Cerebellar nuclear complex (tissue), 1 donor: Measurements from ENCODE around the gene CRYL1.

Experiments used
- DNase-seq, 2 experiments: peaks; one replicate each; lab custom pipeline; 2025; lab: John Stamatoyannopoulos, UW

The CRYL1 gene

DNA sequence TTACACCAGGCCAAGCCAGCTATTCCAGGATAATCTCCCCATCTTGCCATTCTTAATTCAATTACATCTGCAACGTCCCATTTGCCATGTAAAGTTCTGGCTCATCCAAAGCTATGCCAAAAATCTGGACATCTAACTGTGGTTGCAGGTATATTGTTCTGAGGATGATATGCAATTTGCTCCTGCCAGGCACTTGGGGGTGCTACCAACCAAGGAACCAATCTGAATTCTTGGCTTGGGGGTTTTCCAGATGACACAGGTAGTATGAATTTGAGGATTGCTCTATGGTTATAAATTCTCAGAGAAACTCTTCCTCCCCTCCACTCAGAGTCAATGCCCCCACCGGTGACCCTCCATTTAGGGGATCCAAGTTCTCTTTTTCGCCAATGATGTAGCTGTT is 33.0 kb downstream of the CRYL1 start:
- no peak for DNase-seq

DNA sequence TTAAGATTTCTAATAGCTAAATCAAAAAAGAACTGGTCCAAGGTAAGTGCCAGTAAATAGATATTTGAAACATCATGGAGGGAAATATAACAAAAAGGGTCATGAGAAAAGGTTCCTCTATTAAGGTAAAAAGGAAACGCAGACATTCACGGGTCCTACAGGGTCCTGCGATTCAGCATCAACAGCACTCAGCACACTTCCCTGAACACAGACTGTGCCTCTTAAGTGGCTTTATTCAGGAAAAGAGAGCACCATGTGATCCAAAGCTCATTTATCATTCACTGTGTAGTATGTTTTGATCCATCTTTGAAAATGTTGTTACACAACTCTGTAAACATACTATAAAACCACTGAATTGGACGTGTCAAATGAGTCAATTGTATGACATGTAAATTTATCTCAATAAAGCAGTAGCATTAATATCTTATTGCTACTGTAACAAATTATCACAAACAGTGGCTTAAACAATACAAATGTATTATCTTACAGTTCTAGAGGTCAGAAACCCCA is 33.7 kb downstream of the CRYL1 start:
- DNase-seq: no peak

DNA sequence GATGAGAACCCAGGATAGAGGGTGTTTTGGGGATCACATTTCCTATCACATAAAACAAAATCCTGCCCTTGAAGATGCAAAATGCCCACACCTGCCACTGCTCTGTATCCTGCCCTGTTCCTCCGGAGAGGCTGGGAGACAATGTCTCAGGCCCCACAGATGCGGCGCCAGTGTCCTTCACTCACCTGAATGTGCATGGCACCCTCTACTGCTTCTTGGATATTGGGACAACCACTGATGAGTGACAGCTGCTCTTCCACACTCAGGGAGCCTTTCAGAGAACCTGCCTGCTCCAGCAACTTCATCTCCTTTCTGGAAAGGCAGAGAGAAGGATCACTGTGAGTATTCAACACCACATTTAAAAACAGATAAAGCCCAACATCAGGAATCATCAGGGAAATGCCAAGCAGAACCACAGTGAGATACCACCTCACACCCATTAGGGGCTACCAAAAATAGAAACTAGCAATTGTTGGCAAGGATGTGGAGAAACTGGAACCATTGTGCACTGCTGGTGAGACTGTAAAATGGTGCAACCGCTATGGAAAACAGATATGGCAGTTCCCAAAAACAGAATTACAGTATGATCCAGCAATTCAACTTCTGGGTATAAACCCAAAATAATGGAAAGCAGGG is 36.4 kb downstream of the CRYL1 start:
- DNase-seq: no peak

DNA sequence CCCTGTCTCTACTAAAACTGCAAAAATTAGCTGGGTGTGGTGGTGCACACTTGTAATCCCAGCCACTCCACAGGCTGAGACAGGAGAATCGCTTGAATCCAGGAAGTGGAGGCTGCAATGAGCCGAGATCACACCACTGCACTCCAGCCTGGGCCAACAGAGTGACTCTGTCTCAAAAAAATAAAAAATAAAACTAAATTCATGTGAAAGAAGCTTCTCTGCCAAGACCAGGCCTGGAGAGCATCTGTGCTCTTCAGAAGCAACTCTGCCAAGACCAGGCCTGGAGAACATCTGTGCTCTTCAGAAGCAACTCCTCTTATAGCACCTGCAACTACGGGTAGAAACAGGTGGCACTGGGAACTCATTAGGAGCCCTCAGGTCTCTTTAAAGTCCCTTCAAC is 37.7 kb downstream of the CRYL1 start:
- DNase-seq: no peak

DNA sequence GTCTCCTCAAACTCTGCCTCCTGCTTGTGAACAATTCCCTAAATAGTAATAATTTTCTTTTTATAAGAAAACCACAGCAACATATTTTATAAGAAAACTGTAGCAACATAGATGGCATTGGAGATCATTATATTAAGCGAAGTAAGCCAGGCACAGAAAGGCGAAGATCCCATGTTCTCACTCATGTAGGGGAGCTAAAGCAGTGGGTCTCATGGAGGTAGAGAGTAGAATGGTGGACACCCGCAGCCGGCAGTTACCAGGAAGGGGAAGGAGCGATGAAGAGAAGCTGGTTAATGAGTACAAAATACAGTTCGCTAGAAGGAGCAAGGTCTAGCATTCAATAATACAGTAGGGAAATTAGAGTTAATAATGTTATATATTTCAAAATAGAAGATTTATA is 42.9 kb downstream of the CRYL1 start:
- DNase-seq: no peak

DNA sequence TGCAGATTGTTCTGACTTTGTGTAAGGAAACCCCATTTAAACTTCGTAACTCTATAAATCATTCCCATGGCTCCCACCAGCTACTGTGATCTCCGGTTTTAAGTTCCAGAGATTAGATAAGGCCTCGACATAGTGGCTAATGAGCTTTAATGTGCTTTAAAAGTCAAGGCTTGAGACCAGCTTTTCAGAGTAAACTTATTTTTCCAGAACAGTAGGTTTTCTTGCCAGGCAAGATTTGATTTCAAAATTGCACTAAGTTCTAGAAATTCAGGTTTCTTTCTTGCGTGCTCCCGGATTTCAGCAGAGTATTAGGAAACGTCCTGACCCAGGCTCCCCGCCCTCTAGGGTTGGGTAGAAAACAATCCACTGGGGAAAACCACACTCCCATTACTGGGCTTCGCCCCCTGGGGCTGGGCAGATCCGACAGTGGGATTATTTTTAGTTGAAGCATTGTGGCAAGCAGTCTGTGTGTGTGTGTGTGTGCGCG is 43.3 kb downstream of the CRYL1 start:
- no peak for DNase-seq

DNA sequence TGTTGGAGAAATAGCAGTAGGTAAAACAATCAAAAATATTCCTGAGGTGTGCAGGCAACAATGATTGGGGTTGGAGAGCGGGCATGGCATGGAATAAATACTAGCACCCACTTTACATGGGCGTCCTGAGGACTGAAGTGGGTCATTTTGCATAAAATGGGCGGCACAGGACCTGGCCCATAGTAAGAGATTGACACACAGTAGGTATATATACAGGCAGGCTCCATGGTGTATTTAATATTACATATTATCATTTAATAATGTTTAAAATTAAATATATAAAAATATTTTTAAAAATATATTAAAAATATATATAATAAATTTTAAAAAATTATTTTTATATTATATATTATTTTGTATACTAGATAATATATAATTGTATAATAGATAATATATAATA is 48.3 kb downstream of the CRYL1 start:
- no peak for DNase-seq

DNA sequence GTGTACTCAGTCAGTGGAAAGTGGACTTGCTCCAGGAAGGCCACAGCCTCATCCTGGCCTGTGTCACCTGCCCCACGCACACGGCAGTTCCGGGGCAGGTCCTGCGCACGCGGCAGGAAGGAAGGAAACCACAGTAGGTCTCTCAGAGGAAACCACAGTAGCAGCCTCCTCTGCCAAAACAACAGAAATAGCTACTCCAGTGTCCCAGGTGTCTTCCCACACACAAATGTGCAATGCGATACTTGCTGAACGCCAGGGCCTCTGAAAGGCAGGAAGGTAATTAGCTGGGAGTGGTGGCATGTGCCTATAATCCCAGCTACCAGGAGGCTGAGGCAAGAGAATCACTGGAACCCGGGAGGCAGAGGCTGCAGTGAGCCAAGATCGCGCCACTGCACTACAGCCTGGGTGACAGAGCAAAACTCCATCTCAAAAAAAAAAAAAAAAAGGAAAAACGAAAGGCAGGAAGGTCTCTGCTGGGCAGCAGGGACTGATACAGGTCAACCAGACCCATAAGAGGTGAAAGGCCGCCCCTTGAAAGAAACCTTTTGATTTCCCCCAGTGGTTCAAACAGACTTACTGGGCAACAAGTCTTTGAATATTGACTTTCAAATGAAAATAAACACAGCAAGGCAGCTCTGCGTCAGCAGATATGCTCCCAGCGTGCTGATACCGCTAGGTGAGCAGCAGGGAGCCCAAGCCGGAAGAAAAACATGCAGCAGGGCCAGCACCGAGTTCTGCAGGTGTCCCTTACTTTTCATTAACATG is 49.5 kb downstream of the CRYL1 start:
- DNase-seq: no peak

DNA sequence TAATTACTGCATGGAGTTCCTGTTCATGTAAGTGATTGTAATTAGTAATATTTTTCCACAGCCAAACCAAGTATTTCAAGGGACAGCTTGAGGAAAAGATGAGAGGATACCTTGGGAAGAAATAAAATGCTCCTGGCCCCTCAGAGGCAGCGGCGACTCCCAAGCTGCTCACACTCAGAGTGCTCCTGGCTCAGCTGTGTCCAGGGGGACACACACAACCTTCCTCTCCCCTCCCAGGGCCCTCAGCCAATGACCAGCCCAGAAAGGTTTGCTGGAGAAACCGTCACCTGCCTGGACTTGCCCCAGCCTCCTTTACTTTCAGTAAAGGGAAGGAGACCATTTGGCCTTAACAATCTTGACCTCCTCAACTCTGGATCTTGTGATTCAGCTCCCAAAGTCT is 51.1 kb downstream of the CRYL1 start:
- no peak for DNase-seq

DNA sequence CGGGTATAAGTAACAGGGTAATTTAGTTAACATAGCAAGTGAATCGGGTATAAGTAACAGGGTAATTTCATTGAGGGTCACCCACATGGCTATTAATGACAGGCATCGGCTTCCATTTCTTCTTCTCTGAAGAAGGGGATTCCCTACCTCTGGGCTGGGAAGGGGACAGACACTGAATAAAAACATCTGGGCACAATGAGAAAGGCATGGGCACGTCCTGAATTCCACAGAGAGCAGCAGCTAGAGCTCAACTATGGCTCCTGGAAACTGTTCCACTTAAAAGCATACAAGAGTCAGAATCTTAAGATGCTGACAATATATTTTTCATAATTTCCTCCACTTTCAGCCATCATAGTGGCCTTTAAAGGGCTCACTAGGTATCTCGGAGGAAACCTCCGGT is 51.8 kb downstream of the CRYL1 start:
- no peak for DNase-seq

DNA sequence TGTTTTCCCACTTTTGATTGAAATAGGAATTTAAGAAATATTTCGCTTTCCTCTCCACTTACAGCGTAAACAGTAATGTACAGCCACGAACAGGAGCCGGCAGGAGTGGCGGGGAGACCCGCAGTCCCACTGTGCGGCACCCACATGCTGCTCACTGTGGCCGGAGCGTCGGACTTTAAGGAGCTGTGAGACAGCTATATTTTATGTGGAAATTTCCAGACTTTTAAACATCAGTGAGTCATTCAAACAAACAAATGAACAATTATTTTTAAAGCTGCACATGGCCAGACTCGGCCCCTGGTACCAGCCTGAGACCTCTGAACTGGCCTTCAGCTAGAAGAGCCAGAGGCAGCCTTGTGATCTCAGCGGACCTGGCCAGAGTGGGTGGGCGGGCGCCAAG is 52.5 kb downstream of the CRYL1 start:
- no peak for DNase-seq

DNA sequence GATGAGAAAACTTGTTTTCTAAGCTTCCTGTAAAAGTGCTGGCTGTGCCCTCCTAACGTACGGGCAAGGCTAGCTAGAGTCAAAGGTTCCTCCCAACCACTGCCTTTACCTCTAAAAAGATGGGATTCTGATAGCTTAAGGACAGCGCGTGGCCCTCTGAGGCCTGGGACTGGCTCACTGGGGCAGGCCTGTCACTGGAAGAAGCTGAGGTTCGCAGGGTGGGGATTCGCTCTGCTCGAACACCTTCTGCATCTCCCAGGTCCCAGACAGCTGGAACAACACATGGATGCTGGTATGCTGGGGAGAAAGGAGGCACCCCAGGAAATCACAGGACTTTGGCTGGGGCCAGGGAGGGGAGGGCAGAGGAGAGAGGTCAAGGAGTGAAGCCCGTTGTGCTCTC is 53.1 kb downstream of the CRYL1 start:
- DNase-seq: no peak

DNA sequence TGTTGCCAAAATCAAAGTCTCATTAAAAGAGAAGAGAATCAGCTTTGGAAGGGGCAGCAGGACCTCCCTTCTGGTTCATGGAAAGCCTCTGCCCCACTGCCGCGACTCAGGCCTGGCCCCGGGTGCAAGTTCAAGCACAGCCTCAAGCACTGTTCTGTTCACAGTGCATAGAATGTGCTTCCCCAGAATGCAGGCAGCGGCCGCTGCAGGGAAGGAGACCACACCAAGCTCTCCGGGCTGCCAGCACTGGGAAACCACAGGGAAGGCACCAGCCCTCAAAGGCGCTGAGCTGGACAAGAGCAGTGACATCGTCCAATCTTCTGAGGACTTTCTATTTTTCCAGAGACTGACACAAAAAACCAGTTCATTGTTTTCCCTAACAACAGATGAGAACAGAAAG is 55.5 kb downstream of the CRYL1 start:
- no peak for DNase-seq

DNA sequence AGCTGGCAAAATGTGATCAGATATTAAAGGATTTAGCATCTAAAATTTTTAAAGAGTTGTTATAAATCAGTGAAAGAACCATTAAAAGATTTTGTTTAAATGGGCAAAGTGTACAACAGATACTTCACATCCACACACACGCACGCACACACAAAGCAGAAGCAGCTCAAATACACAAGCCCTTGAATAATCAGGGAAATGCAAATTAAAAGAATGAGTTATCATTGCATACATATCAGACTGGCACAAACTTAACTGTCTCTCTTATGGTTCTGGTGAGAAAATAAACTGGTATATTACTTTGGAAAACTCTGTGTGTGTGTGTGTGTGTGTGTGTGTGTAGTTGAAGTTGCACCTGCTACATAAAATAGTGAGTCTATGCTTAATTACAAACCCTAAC is 59.3 kb downstream of the CRYL1 start:
- no peak for DNase-seq

DNA sequence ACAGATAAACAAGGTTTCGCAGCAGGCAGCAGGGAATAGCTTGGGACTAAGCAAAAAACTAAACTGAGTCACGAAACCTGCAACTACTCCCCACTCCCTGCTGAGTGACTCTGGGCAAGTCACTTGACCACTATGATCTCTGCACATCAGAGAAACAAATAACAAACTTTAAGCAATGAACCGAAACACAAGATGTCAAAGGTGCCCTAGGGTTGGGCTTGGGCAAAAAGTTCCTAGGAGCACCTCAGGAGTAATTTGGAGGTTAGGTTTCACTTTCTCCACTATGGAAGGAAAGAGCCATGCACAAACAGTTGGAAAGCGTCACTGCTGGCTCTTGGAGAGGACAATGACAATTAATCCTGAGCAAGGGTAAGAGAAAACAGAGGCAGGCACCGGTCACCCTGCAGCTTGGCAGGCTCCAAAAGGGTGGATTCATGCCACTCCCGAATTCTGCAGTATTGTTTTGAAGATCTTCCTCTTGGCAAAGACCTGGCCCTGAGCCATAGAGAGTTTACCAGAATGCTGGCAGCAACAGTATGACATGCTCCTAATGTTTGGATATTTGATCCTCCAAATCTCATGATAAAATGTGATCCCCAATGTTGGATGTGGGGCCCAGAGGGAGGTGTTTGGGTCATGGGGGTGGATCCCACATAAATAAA is 60.3 kb downstream of the CRYL1 start:
- no peak for DNase-seq

DNA sequence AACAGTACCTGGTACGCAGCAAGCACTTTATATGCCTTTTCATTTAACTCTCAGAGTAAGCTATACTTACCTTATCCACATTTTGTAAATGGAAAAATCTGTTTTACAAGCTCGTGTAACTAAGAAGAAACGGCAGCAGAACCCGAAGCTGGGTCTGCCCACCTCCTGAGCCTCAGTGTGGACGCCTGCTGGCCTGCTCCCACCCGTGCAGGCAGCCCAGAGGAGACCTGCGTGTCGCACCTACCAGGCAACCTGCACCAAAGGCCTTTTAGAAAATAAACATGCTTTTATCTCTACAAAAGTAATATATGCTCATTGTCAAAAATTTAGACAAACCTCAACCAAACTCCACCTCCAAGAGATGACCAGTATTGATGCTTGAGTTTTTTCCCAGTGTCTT is 62.7 kb downstream of the CRYL1 start:
- DNase-seq: no peak

DNA sequence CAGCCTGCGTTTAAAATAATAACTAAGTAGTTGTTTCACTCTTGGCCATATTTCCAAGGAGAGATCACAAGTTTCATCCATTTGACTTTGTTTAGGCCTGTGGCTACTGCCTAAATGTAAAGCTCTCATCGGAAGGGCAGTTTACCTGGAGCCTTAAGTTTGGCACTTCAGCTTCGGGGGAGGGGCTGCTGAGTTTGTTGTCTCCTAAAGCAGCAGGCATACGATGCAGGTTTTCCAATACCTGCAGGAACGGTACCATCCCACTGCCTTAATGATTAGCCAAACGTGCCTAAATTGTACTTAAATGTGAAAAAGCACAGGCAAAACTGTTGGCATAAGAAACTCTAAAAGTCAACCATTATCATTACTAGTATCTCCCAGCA is 63.1 kb downstream of the CRYL1 start:
- no peak for DNase-seq

DNA sequence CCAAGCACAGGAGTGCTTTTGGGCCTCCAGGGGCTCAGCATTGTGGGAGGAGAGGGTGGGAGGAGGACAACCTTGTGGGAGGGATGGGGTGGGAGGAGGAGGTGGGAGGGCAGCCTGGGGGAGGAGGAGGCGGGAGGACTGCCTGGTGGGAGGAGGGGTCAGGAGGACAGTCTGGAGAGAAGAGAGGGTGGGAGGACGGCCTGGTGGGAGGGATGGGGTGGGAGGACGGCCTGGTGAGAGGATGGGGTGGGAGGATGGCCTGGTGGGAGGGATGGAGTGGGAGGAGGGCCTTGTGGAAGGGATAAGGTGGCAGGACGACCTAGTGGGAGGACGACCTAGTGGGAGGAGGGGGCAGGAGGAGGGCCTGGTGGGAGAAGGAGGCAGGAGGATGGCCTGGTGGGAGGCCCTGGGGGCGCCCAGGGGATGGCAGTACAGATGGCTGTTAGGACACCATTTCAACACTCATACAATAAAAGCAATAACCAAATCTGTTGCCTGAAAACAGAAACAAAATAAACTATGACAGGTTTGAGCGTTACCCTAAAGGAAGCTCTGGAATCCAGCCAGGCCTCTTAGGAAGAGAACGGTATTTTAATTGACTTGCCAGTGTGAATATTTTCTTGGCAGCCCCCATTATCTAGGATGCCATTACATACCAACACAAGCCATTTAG is 63.7 kb downstream of the CRYL1 start:
- no peak for DNase-seq

DNA sequence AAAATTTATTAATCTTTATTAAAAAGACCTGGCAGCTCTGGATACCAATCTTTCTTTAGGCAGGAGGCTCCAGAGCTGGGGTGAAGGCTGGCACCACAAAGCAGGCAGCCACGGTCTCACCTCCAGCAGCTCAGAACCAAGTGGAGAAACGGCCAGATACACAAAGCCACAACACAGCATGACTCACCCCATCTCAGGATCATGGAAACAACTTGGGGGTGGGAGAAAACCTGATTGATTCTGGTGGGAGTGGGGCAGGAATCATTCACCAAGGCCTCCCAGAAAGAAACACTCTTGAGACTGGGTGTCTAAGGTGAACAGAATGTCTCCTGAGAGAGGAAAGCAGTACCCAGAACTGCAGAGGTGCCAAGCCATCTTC is 64.2 kb downstream of the CRYL1 start:
- DNase-seq: no peak

DNA sequence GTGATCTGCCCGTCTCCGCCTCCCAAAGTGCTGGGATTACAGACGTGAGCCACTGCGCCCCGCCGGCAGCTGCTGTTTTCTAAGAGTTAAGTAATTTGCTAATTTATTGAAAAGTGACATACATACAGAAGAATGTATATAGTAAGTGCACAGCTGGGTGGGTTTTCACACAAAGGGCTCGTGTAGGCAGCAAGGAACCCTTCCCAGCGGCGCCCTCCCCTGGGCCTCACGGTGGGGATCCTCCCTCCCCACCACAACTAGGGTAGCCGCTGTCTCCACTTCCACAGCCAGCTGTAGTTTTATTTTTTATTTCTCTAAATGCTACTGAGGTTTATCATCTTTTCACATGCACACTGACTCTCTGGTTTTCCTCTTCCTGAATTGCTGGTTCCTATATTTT is 64.9 kb downstream of the CRYL1 start:
- DNase-seq: no peak

DNA sequence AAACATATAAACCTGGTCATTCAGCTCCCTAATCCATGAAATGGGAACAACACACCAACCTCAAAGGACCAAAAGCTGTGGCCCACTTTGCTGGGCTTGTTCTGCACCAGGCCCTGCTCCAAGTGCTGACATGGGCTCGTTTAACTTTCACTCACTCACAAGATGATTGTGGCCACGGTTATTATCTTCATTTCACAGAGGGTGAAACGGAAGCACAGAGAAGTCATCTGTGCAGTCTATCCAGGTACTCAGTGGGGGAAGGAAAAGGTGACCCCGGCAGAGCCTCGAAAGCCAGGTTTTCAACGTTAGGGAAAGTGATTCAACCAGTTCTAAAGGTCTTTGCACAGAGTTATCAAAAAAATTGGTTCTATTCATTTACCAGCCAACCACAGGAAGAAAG is 68.0 kb downstream of the CRYL1 start:
- DNase-seq: no peak

DNA sequence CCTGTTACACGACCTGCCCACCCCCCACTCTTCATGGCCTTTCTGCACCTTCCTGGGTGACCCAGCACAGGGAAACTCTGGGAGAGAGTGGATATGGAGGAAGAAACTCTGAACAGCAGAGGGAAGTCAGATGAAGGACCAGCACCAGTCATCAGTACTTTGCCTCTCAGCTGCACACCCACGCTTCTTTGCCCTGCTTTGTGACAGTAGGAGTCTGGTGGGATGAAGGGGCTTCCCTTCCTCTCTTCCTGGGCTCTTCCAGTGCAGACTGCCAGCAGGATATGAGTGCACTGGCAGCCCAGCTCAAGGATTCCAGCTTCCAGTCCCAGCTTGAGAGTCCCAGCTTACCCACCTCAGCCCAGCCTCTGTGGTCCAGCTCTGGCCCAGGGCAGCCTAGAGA is 68.9 kb downstream of the CRYL1 start:
- no peak for DNase-seq

DNA sequence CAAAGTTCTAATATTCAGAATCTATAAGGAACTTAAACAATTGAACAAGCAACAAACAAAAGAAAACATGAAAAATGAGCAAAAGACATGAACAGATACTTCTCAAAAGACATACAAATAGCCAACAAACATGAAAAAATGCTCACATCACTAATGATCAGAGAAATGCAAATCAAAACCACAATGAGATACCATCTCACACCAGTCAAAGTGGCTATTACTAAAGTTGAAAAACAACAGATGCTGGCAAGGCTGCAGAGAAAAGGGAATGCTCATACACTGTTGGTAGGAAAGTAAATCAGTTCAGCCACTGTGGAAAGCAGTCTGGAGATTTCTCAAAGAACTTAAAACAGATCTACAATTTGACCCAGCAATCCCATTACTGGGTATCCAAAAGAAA is 74.3 kb downstream of the CRYL1 start:
- no peak for DNase-seq
